Retinal pigment epithelial cell (primary cell): ENCODE data around the gene GMFB.

Experiments used
- DNase-seq: peaks from one replicate; pipeline ENCODE4 v3.0.0-alpha.2; 2010; ENCODE audit warnings: low read depth
- H3K4me3 ChIP-seq: 2 replicates; pipeline ENCODE4 v1.5.1; 2011; ENCODE audit warnings: mild to moderate bottlenecking, low read length, control low read depth, moderate library complexity
- TF ChIP-seq, protein P1 (sequence below): conservative IDR thresholded peaks from 2 replicates; pipeline ENCODE4 v1.5.1; 2011; ENCODE audit warnings: low read depth, low read length, control low read depth, inconsistent platforms

GMFB gene

DNA sequence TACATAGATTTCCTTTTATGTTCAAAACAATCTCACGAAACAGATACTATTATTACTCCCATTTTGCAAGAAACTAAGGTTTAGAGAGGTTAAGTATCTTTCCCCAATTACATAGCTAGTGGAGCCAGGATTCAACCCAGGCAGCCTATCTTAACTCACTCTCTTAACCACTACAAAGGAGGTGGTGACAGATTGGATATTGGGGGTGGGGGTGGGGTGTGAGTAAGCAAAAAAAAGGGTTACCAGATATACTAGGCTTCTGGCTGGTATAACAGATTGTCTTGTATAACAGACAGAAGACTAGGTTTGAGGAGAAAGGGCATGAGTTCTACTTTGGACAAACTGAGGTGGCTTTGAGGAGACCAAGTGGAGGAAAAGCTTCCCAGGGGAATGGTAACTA is 2.1 kb downstream of the GMFB start:
- no peak for DNase-seq
- TF ChIP-seq, protein P1, sequence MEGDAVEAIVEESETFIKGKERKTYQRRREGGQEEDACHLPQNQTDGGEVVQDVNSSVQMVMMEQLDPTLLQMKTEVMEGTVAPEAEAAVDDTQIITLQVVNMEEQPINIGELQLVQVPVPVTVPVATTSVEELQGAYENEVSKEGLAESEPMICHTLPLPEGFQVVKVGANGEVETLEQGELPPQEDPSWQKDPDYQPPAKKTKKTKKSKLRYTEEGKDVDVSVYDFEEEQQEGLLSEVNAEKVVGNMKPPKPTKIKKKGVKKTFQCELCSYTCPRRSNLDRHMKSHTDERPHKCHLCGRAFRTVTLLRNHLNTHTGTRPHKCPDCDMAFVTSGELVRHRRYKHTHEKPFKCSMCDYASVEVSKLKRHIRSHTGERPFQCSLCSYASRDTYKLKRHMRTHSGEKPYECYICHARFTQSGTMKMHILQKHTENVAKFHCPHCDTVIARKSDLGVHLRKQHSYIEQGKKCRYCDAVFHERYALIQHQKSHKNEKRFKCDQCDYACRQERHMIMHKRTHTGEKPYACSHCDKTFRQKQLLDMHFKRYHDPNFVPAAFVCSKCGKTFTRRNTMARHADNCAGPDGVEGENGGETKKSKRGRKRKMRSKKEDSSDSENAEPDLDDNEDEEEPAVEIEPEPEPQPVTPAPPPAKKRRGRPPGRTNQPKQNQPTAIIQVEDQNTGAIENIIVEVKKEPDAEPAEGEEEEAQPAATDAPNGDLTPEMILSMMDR, result no peak
- H3K4me3 ChIP-seq, result no peak overlapping the region

DNA sequence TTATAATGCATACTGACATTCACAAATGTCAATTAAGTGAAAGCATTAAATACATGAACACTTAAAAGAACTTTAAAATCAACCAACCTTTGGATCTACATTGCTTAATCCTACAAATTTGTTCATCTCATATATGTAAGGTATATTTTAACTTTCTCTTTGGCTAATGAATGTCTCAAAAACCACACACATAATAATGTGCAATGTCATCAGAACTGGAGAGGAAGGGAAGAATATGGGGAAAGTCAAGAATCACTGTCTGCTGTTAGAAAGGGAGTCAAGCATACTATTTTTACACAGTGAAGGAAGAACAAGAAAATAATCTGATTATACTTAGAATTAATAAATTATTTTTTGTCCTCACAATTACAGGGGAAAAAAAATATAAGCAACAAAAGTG is 4.9 kb downstream of the GMFB start:
- TF ChIP-seq, protein P1, result no peak
- no peak for DNase-seq
- no peak overlapping the region for H3K4me3 ChIP-seq

DNA sequence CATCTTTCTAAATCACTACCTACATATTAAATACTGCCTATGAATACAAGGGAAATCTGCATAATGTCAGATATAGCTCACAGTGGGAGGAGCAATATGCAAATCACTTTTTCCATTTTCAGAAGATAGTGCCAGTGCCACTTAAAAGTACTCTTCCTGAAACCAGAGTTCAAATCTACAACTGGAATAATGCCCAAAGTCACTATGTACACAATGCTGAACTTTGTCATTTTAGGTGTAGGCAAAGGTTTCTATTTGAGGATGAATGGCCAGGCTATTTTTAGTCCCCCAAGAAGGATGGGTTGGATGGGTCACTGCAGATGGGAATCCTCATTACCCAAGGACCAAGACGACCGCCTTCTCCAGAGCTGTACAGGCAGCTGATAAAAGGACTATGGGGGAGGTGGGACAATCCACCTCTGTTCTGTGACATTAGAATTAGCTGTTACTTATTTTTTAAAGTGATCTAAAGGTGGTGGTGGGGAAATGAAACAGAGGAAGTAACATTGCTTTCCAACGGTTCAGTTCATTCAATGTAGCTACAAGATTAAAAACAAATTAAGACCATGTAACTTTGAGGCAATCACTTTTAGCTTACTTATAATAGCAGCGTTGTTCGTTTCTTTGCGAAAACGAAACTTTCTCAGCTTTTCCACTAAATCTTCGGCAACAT is 5.6 kb downstream of the GMFB start:
- TF ChIP-seq, protein P1, result no peak
- no peak for DNase-seq
- H3K4me3 ChIP-seq, result no peak overlapping the region

DNA sequence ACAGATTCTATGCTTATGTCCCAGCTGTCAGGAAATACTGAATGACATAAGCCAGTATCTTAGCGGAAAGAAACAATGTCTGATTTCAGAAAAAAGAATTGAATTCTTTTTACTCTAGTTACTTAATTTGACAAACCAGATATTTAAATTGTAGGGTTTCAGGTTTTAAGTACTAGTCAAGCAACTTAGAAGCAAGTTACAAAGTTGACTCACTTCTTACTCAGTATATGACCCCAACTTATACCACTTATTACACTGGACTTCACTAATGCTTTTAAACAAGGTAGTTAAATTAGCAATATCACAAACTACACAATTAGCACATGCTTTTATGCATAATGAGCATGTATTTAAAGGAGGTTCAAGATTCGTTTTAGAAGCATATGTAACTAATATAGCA is 7.1 kb downstream of the GMFB start:
- H3K4me3 ChIP-seq, result no peak overlapping the region
- DNase-seq, result no peak
- TF ChIP-seq, protein P1, result no peak

DNA sequence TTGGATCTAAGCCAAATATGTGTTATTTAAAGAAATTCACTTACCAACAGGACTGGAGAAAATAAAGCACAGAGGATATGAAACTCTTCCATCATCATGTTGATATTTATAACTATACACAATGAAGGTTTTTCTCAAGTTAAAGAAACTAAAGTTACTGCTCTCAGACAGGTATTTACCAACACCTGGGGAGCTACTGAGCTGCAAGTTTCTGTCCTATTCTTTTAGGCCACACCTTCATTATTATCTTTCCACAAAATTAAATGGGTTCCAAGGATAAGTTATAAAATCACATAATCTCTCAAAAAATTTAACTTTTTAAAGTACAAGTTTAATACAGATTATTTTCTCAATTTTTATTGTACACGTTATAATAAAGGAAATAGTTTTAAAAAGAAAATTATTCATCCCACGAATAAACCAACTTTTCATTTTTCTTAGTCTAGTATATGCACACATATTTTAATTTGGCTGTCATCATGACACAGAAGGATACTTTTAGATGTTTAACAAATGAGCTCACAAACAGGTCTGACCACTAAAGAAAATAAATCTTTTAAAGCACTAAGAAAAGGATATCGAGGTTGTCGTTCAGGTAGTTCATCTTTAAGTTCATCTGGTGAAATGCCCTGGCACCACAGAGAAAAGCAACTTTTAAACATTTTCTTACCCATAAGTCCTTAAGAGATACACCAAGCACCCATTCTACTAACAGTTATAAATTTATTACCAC is 7.8 kb downstream of the GMFB start:
- no peak for DNase-seq
- TF ChIP-seq, protein P1, result no peak
- H3K4me3 ChIP-seq, result no peak overlapping the region

DNA sequence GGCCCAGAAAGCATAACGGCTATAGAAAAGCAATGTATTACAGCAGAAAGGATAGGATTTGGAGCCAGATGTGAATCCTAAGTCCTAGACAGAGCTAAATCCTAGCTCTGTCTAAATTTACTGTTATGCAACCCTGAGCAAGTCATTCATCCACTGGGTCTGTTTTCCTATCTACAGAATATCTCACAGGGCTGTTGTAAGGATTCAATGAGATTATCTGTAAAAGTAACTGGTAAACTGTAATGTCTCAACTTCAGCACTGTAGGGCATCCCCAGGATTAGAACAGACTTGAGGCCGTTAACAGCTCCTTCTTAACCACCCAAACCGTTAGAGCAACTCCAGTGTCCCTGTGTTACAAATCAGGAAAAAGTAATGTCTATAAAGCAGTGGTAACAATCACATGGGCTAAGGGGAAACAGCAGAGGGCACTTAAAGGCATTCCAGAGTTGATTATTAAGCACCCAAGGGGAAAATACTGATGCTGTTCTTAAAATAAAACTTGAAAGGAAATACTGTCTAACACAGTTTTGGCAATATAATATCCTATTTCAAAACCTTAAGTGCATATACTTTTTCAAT is 10.1 kb downstream of the GMFB start:
- no peak for DNase-seq

More for the DNA sequence above, 10.1 kb downstream of the GMFB start:
- H3K4me3 ChIP-seq, result no peak overlapping the region
- TF ChIP-seq, protein P1, result no peak
